Fibroblast of the aortic adventitia (primary cell): ENCODE results near the gene NHLRC2. TPM values are rescaled to one million over a fixed set of nuclear protein-coding genes. Genes with fewer than 3 reads are reported as not detected.

Source experiments
- DNase-seq: peaks from one replicate; pipeline ENCODE4 v3.0.0-alpha.2; 2010; ENCODE audit warnings: low read depth
- H3K4me3 ChIP-seq: 2 replicates; pipeline ENCODE4 v1.5.1; 2011; ENCODE audit warnings: low read depth, mild to moderate bottlenecking, control low read depth, low read length, moderate library complexity
- total RNA-seq: library from RNA; depleted of rRNA; stranded (reverse); fragments of >200 nt; gene quantifications from 2 replicates; pipeline ENCODE4 v1.2.3, GENCODE V29; 2012; ENCODE audit warnings: low replicate concordance
- TF ChIP-seq, protein P1 (sequence below): IDR thresholded peaks from 2 replicates; pipeline ENCODE4 v1.5.1; 2011; ENCODE audit warnings: mild to moderate bottlenecking, low read length, control low read depth, inconsistent platforms; ENCODE audit not compliant: insufficient read depth

The NHLRC2 gene
- total RNA-seq, 1 donor = 26.3 TPM

DNA sequence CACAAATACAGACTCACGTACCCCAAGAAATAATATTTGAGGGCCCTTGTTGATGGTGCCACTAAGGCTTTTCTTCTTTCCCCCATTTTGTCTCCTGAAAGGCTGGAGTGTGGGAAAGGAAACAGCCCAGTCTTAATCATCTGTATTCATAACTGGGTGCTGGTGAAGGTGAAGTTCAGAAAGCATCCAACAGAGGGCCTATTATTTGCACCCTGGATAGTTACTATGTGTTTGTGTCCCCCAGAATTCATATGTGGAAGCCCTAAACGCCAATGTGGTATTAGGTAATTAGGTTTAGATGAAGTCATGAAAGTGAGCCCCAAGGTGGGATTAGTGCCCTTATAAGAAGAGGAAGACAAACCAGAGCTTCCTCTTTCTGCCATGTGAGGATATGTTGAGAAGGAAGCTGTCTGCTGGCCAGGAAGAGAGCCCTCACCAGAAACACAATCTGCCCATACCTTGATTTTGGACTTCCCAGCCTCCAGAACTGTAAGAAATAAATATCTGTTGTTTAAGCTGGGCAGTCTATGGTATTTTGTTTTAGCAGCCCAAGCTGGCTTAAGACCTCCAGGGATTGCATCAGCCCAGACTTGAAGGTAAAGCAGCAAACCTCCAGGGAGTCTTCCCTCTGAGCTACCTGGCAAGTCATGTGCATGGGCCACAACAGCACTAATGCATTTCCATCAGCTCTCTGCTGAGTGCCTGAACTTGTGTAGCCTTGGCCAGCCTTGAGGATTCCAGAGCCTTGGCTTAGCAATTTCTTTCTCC is 99.2 kb downstream of the NHLRC2 start:
- no peak overlapping the region for H3K4me3 ChIP-seq
- TF ChIP-seq, protein P1, sequence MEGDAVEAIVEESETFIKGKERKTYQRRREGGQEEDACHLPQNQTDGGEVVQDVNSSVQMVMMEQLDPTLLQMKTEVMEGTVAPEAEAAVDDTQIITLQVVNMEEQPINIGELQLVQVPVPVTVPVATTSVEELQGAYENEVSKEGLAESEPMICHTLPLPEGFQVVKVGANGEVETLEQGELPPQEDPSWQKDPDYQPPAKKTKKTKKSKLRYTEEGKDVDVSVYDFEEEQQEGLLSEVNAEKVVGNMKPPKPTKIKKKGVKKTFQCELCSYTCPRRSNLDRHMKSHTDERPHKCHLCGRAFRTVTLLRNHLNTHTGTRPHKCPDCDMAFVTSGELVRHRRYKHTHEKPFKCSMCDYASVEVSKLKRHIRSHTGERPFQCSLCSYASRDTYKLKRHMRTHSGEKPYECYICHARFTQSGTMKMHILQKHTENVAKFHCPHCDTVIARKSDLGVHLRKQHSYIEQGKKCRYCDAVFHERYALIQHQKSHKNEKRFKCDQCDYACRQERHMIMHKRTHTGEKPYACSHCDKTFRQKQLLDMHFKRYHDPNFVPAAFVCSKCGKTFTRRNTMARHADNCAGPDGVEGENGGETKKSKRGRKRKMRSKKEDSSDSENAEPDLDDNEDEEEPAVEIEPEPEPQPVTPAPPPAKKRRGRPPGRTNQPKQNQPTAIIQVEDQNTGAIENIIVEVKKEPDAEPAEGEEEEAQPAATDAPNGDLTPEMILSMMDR = peak; percentile 18
- DNase-seq = no peak

DNA sequence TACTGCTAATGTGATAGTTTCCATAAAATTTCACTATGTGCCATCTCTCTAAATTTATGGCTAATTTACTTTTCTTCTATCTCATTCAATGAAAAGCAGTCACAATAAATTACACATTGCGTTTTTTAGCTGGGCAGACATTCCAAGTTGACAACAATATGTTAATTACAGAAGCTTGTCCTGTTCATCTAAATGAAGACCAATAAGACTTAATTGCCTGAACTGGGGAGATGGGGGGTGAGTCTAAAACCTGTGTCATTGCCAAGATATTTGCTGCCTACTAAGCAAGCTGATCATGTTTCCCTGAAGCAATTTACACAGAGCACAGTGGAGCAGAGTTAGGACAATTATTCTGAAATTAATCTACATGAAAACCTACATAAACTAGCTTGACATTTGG is 99.9 kb downstream of the NHLRC2 start:
- no peak overlapping the region for H3K4me3 ChIP-seq
- TF ChIP-seq, protein P1 = no peak
- DNase-seq = no peak

DNA sequence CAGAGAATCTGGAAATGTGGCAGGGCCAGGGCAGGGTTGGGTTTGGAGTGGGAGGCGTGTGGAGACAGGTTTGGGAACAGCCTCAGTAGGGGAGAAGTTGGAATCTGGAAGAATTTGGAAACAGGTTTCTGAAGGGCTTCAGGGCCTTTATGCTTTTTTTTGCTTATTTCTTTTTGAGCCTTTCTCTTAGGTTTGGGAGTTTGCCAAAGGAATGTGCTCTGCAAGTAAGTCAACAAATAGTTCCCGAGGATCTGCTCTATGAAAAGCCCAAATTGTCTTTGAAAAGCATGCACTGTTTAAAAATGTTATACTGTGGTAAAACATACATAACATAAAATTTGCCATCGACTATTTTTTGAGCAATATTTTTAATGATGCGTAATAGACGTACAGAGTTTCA is 102.6 kb downstream of the NHLRC2 start:
- TF ChIP-seq, protein P1 = no peak
- no peak overlapping the region for H3K4me3 ChIP-seq
- DNase-seq = peak; percentile 81

DNA sequence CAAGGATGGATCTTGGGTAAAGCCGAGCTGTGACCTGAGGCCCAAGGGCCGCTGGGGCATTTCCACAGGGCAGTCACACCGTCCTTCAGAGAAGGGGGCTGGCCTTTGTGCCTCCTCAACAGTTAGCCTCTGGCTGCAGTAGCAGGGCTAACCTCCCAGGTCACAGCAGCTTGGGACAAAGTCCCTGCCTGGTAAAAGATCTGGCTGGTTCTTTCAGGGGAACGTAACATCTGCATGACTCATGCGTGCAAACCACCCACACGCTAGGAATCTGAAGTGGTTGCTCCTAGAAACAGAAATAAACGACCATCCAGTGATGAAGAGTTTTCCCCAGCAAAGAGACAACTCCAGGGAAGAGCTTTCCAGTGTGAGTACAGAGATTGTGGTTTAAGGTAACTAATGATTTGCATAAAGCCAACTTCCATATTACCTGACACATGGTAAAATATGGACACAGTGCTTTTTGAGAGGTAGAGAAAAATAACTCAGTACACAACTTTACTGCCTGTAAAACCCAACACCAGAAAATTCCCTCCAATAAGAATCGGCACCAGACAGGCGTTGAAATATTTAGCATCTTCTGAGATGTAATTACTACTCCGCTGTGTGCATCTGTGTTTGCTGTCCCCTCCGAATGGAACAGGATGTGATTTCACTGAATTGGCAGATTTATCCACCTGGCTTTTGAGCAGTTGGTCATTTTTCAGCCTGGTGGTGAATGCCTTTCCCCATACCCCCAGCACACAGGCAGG is 104.3 kb downstream of the NHLRC2 start:
- TF ChIP-seq, protein P1 = no peak
- no peak overlapping the region for H3K4me3 ChIP-seq
- peak; percentile 81 for DNase-seq

DNA sequence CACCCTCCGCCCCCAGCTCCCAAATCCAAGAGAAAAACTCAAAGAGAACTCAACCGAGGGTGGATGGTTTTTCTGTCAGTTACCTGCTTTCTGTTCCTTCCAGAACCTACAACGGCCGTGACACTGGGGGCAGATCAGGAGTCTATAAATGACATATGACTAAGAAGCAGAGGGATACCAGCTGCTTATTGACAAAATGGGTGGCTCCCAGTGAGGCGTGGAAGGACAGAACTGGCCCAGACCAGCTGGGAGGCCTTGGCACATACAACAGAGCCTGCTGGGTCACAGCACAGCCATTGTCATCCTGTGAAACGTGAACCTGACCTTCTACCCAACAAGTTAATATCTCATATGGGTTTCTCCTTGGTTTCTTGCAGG is 104.9 kb downstream of the NHLRC2 start:
- TF ChIP-seq, protein P1 = no peak
- no peak for DNase-seq
- H3K4me3 ChIP-seq = no peak overlapping the region

DNA sequence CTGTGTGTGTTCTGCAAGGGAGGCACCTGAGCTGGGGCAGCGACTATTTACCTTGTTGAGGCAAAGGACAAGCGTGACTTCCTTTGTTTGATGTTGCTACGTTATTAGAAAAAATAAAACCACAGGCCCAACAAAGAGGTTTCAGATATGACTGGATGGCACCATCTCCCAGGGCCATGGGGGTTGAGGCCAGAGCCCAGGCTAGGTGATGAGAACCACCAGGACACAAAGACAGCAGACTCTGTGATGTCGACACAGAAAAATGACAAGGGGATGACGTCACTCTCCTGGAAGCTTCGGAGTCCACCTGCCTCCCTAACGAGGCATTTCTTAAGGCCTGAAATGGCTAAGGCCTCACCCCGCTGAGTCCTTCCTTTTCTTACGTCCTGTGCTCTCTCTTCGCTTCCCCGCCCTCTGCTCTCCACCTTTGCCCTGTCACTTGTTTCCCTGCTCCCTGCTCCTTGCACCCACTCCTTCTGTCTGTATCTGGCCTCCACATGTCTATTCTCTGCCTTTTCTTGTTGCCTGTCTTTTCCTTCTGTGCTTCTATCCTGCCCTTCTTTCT is 106.2 kb downstream of the NHLRC2 start:
- DNase-seq = no peak
- TF ChIP-seq, protein P1 = no peak
- no peak overlapping the region for H3K4me3 ChIP-seq
